Muscle of leg (tissue), 11 donors: ENCODE results near the gene ASPHD2. TPM values are rescaled to one million over a fixed set of nuclear protein-coding genes. Genes with fewer than 3 reads are reported as not detected.

Source experiments
- DNase-seq: peaks from one replicate; pipeline ENCODE4 v3.0.0; 2013
- H3K27ac ChIP-seq: one replicate; pipeline ENCODE4 v1.5.1; 2013; ENCODE audit warnings: mild to moderate bottlenecking, low read length, control low read depth
- H3K27me3 ChIP-seq: one replicate; pipeline ENCODE4 v1.6.1; 2013; ENCODE audit warnings: low read length; ENCODE audit not compliant: control insufficient read depth, insufficient read depth
- H3K36me3 ChIP-seq: one replicate; pipeline ENCODE4 v1.6.1; 2013; ENCODE audit warnings: low read length; ENCODE audit not compliant: control insufficient read depth, insufficient read depth
- H3K4me1 ChIP-seq: one replicate; pipeline ENCODE4 v1.6.1; 2013; ENCODE audit warnings: low read length; ENCODE audit not compliant: control insufficient read depth, insufficient read depth
- H3K4me3 ChIP-seq: one replicate; pipeline ENCODE4 v1.5.1; 2013; ENCODE audit warnings: low read length, control low read depth
- H3K9me3 ChIP-seq: replicated peaks from 2 replicates; pipeline ENCODE4 v1.6.1; 2013; ENCODE audit warnings: low read depth, low read length; ENCODE audit not compliant: control insufficient read depth
- WGBS: methylation state at CpG from one replicate; pipeline ENCODE4 v1.1.5; 2013; ENCODE audit warnings: missing lambda C conversion rate; ENCODE audit not compliant: insufficient coverage; 5-methylcytosine and 5-hydroxymethylcytosine counted together
- polyA plus RNA-seq, 8 donors: library from polyadenylated mRNA; unstranded; fragments of 120-200 nt; gene quantifications; one replicate each; pipeline versions ENCODE4 v1.2.1 to v1.2.3, GENCODE V29; 2013; ENCODE audit warnings: inconsistent platforms in 1 of 8, low replicate concordance in 1 of 8; ENCODE audit not compliant: insufficient read length in 8 of 8, insufficient read depth in 1 of 8
- total RNA-seq: library from RNA; stranded (reverse); fragments of 120-200 nt; gene quantifications from one replicate; pipeline ENCODE4 v1.2.4, GENCODE V29; 2013

The ASPHD2 gene
- total and polyA plus RNA-seq, 9 donors, result 0.84 to 2.1 (median 1.5) TPM

GRCh38 chr22:26471522-26471921 lies 42.5 kb downstream of the ASPHD2 start:
- DNase-seq, result no peak
- no peaks in the 10 kb centered on the region for H3K9me3 ChIP-seq
- H3K4me3 ChIP-seq, result no peak overlapping the region
- peaks cover 62% of the 10 kb centered on the region for H3K36me3 ChIP-seq
- H3K27ac ChIP-seq, result no peak overlapping the region
- H3K27me3 ChIP-seq, result no peaks in the 10 kb centered on the region
- no peaks in the 10 kb centered on the region for H3K4me1 ChIP-seq
- 100% methylated on average over 1 of the region's 5 CpGs for WGBS

GRCh38 chr22:26474682-26475081 lies 45.6 kb downstream of the ASPHD2 start:
- H3K4me1 ChIP-seq, result no peaks in the 10 kb centered on the region
- no peak overlapping the region for H3K4me3 ChIP-seq
- no peaks in the 10 kb centered on the region for H3K27me3 ChIP-seq
- H3K27ac ChIP-seq, result no peak overlapping the region
- H3K9me3 ChIP-seq, result no peaks in the 10 kb centered on the region
- H3K36me3 ChIP-seq, result peaks cover 56% of the 10 kb centered on the region
- DNase-seq, result no peak

- Histone ChIP-seq H3K27ac (no peak overlapping the region), H3K4me1 (peaks cover 4% of the 10 kb centered on the region), H3K4me3 (no peak overlapping the region), H3K27me3 (no peaks in the 10 kb centered on the region), H3K9me3 (no peaks in the 10 kb centered on the region), H3K36me3 (peaks cover 51% of the 10 kb centered on the region)
- no CpG with 5 or more reads among the region's 4 CpGs for WGBS
- no peak for DNase-seq
Observed at GRCh38 chr22:26476705-26477340, 47.8 kb downstream of the ASPHD2 start.

- WGBS, result no CpG with 5 or more reads among the region's 4 CpGs
- Histone ChIP-seq H3K27me3 (no peaks in the 10 kb centered on the region), H3K4me1 (peaks cover 4% of the 10 kb centered on the region), H3K36me3 (peaks cover 46% of the 10 kb centered on the region), H3K27ac (no peak overlapping the region), H3K9me3 (no peaks in the 10 kb centered on the region), H3K4me3 (no peak overlapping the region)
- DNase-seq, result no peak
Observed at GRCh38 chr22:26477341-26477731, 48.3 kb downstream of the ASPHD2 start.

GRCh38 chr22:26479043-26479791 lies 50.2 kb downstream of the ASPHD2 start:
- H3K27me3 ChIP-seq, result no peaks in the 10 kb centered on the region
- H3K4me3 ChIP-seq, result no peak overlapping the region
- no peaks in the 10 kb centered on the region for H3K9me3 ChIP-seq
- no peak overlapping the region for H3K27ac ChIP-seq
- peaks cover 11% of the 10 kb centered on the region for H3K4me1 ChIP-seq
- H3K36me3 ChIP-seq, result peaks cover 35% of the 10 kb centered on the region
- no peak for DNase-seq
- 32% methylated on average over 2 of the region's 12 CpGs for WGBS

GRCh38 chr22:26479792-26480610 lies 50.9 kb downstream of the ASPHD2 start:
- 84% methylated on average over 8 of the region's 12 CpGs for WGBS

GRCh38 chr22:26480611-26480932 lies 51.5 kb downstream of the ASPHD2 start:
- peaks cover 20% of the 10 kb centered on the region for H3K4me1 ChIP-seq
- H3K9me3 ChIP-seq, result no peaks in the 10 kb centered on the region
- DNase-seq, result no peak
- H3K27ac ChIP-seq, result no peak overlapping the region
- no CpG with 5 or more reads among the region's 2 CpGs for WGBS
- peaks cover 33% of the 10 kb centered on the region for H3K36me3 ChIP-seq
- H3K4me3 ChIP-seq, result no peak overlapping the region
- H3K27me3 ChIP-seq, result no peaks in the 10 kb centered on the region

More at GRCh38 chr22:26479792-26480610, 50.9 kb downstream of the ASPHD2 start:
- Histone ChIP-seq H3K9me3 (no peaks in the 10 kb centered on the region), H3K27me3 (no peaks in the 10 kb centered on the region), H3K36me3 (peaks cover 35% of the 10 kb centered on the region), H3K27ac (no peak overlapping the region), H3K4me3 (no peak overlapping the region), H3K4me1 (peaks cover 18% of the 10 kb centered on the region)
- no peak for DNase-seq

- Histone ChIP-seq H3K4me1 (peaks cover 20% of the 10 kb centered on the region), H3K9me3 (no peaks in the 10 kb centered on the region), H3K36me3 (peaks cover 30% of the 10 kb centered on the region), H3K4me3 (no peak overlapping the region), H3K27me3 (no peaks in the 10 kb centered on the region), H3K27ac (no peak overlapping the region)
- WGBS, result 82% methylated on average over 2 of the region's 6 CpGs
- no peak for DNase-seq
Observed at GRCh38 chr22:26481112-26481693, 52.1 kb downstream of the ASPHD2 start.

- DNase-seq, result no peak
- 100% methylated on average over 1 of the region's 4 CpGs for WGBS
- peaks cover 28% of the 10 kb centered on the region for H3K36me3 ChIP-seq
- no peak overlapping the region for H3K4me3 ChIP-seq
- peaks cover 20% of the 10 kb centered on the region for H3K4me1 ChIP-seq
- no peak overlapping the region for H3K27ac ChIP-seq
- no peaks in the 10 kb centered on the region for H3K27me3 ChIP-seq
- H3K9me3 ChIP-seq, result no peaks in the 10 kb centered on the region
Observed at GRCh38 chr22:26481694-26482093, 52.6 kb downstream of the ASPHD2 start.

GRCh38 chr22:26482161-26482560 lies 53.1 kb downstream of the ASPHD2 start:
- Histone ChIP-seq H3K4me1 (peaks cover 20% of the 10 kb centered on the region), H3K27me3 (no peaks in the 10 kb centered on the region), H3K36me3 (peaks cover 23% of the 10 kb centered on the region), H3K4me3 (no peak overlapping the region), H3K9me3 (no peaks in the 10 kb centered on the region), H3K27ac (no peak overlapping the region)
- DNase-seq, result no peak
- WGBS, result 60% methylated on average over 1 of the region's 5 CpGs
